ENCODE results near the gene MYO5C. TPM values are rescaled to one million over a fixed set of nuclear protein-coding genes. Genes with fewer than 3 reads are reported as not detected.

Gene MYO5C
- total RNA-seq, 1 donor from 2014 or later, result 24.1 TPM

DNA sequence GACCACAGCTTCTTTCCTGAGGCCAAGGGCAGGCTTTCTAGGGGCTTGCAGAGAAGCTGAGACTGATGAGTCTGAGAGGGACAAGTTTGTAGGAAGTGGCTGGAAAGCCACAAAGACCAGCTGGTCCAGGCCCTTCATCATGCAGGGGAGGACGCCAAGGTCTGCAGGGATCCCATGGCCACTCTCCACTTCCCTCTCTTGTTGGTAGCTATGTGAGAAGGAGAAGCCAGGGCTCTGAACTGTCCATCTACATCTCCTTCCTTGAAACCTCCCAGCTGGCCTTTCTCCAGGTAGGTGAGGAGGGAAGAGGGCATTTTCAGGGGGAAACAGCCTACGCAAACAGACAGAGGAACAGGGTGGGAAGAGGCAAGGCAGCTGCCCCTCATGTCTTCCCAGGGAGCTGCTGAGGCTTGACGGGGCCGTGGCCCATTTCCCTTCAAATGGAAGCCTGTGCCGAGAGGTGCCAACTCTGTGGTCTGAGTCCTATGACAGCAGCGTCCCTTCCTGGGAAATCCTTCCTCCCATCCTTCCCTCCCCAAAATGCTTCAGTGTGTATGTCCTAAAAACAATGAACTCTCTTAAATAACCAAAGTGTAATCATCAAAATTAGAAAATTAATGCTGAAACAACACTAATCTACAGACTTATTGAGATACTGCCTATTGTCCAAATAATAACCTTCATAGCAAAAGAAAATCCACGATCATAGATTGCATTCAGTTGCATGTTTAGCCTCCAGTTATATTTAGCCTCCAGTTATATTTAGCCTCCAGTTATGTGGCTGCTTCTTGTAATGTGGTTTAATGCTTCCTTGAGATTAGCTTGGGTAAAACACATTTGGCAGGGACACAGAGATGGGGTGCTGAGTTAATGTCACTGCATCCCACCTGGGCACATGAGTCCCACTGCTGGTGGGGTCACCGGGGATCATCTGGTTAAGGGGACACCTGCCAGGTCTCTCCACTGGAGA lies 140.4 kb downstream of the MYO5C start:
- no peak for DNase-seq (ENCODE audit: low spot score)
- peaks cover 4% of the 10 kb centered on the region for H3K36me3 Mint-ChIP-seq
- peaks cover 2% of the 10 kb centered on the region for H3K27me3 Mint-ChIP-seq (ENCODE audit: insufficient read depth, low read depth)
- Histone ChIP-seq H3K9ac (no peak overlapping the region), H3K4me3 (no peak overlapping the region), H4K20me1 (ENCODE audit: low read depth) (no peaks in the 10 kb centered on the region), H3K79me2 (ENCODE audit: low read depth) (no peaks in the 10 kb centered on the region), H3F3A (ENCODE audit: low read depth) (no peaks in the 10 kb centered on the region), H3K4me2 (no peak overlapping the region), H3K27ac (no peak overlapping the region), H3K9me3 (ENCODE audit: low read depth) (no peaks in the 10 kb centered on the region), H2AFZ (replicated peaks) (no peak overlapping the region), H3K4me1 (no peaks in the 10 kb centered on the region), H3K36me3 (no peaks in the 10 kb centered on the region), H3K27me3 (no peaks in the 10 kb centered on the region)
- TF ChIP-seq EZH2 (IDR thresholded peaks at IDR 0.05) (no peak), EZH2phosphoT487 (IDR thresholded peaks at IDR 0.05) (no peak)
- TF ChIP-seq, protein P1, sequence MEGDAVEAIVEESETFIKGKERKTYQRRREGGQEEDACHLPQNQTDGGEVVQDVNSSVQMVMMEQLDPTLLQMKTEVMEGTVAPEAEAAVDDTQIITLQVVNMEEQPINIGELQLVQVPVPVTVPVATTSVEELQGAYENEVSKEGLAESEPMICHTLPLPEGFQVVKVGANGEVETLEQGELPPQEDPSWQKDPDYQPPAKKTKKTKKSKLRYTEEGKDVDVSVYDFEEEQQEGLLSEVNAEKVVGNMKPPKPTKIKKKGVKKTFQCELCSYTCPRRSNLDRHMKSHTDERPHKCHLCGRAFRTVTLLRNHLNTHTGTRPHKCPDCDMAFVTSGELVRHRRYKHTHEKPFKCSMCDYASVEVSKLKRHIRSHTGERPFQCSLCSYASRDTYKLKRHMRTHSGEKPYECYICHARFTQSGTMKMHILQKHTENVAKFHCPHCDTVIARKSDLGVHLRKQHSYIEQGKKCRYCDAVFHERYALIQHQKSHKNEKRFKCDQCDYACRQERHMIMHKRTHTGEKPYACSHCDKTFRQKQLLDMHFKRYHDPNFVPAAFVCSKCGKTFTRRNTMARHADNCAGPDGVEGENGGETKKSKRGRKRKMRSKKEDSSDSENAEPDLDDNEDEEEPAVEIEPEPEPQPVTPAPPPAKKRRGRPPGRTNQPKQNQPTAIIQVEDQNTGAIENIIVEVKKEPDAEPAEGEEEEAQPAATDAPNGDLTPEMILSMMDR (IDR thresholded peaks at IDR 0.05), result no peak
- no peak overlapping the region for H3K4me3 Mint-ChIP-seq
- no peaks in the 10 kb centered on the region for H3K4me1 Mint-ChIP-seq
- H3K27ac Mint-ChIP-seq, result no peak overlapping the region
- H3K9me3 Mint-ChIP-seq, result no peaks in the 10 kb centered on the region

DNA sequence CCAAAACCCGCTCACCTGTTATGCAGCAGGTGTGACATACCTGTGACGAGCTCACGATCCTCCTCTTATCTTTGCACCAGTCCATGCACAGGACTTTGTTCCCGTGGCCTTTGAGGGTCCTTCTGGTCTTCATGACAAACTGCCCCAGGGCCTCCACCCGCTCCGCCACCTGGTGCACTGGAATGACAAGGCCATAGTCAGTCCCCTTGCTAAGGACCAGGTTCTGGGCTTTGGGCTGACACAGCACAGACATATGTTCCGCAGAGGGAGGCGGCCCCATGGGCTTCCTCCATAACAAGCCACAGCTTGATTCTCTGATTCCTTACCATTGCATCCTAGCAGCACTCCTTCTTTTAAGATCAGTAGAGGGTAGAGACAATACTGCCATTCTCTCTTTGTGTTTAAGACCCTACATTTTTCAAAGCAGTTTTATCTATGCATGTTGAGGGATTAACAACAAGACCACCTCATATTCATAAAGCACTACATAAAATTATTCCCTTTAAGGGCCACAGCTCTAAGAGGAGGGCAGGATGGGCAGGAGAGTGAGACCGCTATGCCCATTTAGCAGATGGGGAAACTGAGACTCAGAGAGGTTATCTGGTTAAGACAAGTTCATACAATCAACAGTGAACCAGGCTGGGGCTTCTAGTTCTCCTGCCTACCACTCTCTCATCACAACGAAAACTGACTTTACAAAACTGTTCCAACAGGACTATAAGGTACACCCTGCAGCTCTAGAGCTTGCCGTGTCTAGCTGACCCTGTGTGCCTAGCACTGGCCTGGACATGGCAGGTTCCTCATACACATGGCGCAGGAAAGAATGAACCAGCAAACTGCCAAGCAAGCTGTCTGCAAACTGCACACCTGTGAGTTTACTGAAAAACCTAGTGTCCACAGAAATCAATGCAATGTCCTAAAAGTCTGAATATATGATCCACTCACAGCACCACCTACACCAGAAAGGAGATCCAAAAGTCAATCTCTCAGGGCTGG lies 141.4 kb downstream of the MYO5C start:
- H3K4me1 ChIP-seq, result no peaks in the 10 kb centered on the region
- H3K4me3 Mint-ChIP-seq, result no peak overlapping the region
- no peaks in the 10 kb centered on the region for H3F3A ChIP-seq (ENCODE audit: low read depth)
- no peaks in the 10 kb centered on the region for H3K9me3 ChIP-seq (ENCODE audit: low read depth)
- H3K4me1 Mint-ChIP-seq, result no peaks in the 10 kb centered on the region
- no peak for TF ChIP-seq EZH2 (IDR thresholded peaks at IDR 0.05)
- TF ChIP-seq, protein P1 (IDR thresholded peaks at IDR 0.05), result no peak
- TF ChIP-seq EZH2phosphoT487 (IDR thresholded peaks at IDR 0.05), result no peak
- no peak overlapping the region for H3K4me2 ChIP-seq
- no peaks in the 10 kb centered on the region for H3K9me3 Mint-ChIP-seq
- H4K20me1 ChIP-seq (ENCODE audit: low read depth), result no peaks in the 10 kb centered on the region
- no peaks in the 10 kb centered on the region for H3K27me3 ChIP-seq
- H3K9ac ChIP-seq, result no peak overlapping the region
- H3K27ac ChIP-seq, result no peak overlapping the region
- no peak overlapping the region for H2AFZ ChIP-seq (replicated peaks)
- H3K27me3 Mint-ChIP-seq (ENCODE audit: insufficient read depth, low read depth), result peaks cover 4% of the 10 kb centered on the region
- no peak for DNase-seq (ENCODE audit: low spot score)
- no peak overlapping the region for H3K27ac Mint-ChIP-seq
- peaks cover 6% of the 10 kb centered on the region for H3K36me3 Mint-ChIP-seq
- H3K4me3 ChIP-seq, result no peak overlapping the region
- no peaks in the 10 kb centered on the region for H3K36me3 ChIP-seq
- H3K79me2 ChIP-seq (ENCODE audit: low read depth), result no peaks in the 10 kb centered on the region

DNA sequence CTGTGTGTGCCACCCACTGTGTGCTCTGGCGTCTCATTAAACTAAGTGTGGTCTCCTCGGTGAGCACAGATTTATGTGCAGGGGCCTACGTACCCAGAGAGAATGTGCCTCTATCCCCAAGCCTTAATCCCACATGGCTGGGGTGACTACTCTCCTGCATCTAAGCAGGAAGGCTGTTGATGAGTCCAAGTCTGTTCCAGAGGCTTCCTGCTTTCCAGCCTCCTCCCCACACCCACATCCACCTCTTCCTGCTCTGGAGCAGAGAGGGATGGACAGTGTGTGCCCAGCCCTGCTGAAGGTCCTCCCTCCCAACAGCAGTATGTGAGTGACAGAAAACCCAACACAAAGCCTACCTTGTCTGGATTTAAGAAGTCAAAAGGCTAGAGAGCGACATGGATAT lies 144.3 kb downstream of the MYO5C start:
- no peak overlapping the region for H3K4me3 Mint-ChIP-seq
- no peaks in the 10 kb centered on the region for H3K36me3 ChIP-seq
- H3K27ac Mint-ChIP-seq, result no peak overlapping the region

More for the DNA sequence above, 144.3 kb downstream of the MYO5C start:
- Histone ChIP-seq H3K27ac (no peak overlapping the region), H3K4me2 (no peak overlapping the region), H3K9me3 (ENCODE audit: low read depth) (no peaks in the 10 kb centered on the region), H4K20me1 (ENCODE audit: low read depth) (no peaks in the 10 kb centered on the region), H3K79me2 (ENCODE audit: low read depth) (no peaks in the 10 kb centered on the region), H3K9ac (no peak overlapping the region), H3K4me3 (no peak overlapping the region), H3K27me3 (no peaks in the 10 kb centered on the region), H3F3A (ENCODE audit: low read depth) (no peaks in the 10 kb centered on the region), H2AFZ (replicated peaks) (no peak overlapping the region), H3K4me1 (no peaks in the 10 kb centered on the region)
- Mint-ChIP-seq H3K36me3 (peaks cover 11% of the 10 kb centered on the region), H3K27me3 (ENCODE audit: insufficient read depth, low read depth) (peaks cover 6% of the 10 kb centered on the region), H3K9me3 (no peaks in the 10 kb centered on the region), H3K4me1 (no peaks in the 10 kb centered on the region)
- TF ChIP-seq EZH2 (IDR thresholded peaks at IDR 0.05), result no peak
- no peak for TF ChIP-seq EZH2phosphoT487 (IDR thresholded peaks at IDR 0.05)
- TF ChIP-seq, protein P1 (IDR thresholded peaks at IDR 0.05), result no peak
- no peak for DNase-seq (ENCODE audit: low spot score)

Data from neural progenitor cell (in vitro differentiated cells).